ENCODE measurements around the gene EEF1A1.
"Not testable (repeated sequence)": the region's sequence is repeated elsewhere in the genome, so short reads cannot be mapped to it uniquely, and the experiment has no call there.

Gene EEF1A1

GRCh38 chr6:73534628-73535027 is 13.8 kb upstream of the EEF1A1 start:
- DNase-seq: no peak

- no peak for DNase-seq
Measured at GRCh38 chr6:73532293-73532692, 11.5 kb upstream of the EEF1A1 start.

DNA sequence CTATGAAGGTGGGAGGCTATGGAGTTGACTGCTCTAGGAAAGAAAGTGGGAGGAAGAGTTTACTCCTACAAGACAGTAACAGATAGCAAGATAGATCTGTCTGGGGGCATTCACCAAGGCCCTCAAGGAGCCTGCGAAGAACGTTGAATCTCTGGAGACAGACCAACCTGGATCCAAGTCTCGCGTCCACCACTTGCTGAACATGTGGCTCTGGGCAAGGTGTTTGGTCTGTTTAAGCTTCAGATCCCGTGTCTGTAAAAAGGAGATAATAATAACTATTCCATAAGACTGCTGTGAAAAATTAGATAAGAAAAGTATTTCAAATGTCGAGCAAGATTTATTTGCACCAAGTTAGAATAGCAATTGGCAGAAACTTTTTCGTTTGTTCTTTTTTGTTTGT is 8.1 kb upstream of the EEF1A1 start:
- no peak for DNase-seq

DNA sequence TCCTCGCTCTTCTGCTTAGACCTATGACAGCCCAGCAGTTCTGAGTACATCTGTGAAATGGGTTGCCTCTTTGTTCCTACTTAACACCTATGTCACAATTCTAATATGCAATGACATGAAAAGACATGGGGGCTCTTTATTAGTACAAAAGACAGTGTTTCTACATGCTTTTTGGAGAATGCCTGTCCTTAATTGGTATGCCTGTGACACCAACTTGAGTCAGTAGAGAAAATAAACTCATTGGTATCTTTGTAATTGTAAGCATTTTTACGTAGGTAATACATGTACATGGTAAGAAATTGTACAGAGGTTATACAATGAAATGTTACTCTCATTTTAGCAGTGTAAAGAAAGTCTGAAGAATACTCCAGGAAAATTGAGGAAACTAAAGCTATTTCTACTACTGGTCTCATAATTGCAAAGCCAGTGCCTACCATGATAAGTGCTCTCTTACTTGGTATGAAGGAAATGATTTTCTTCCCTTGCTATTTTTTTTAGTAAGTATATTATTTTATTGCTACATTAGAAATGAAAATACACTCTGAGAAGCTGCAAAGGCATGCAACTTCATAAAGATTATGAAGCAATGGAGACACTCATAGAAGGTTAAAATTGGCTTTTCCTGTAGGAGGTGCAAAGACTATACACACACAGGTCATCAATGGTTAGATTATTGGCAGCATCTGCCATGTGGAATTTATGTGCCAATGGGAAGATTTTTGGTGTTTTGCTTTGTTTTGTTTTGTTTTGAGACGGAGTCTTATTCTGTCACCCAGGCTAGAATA is 4.9 kb upstream of the EEF1A1 start:
- no peak for DNase-seq

GRCh38 chr6:73523434-73524123 is 2.7 kb upstream of the EEF1A1 start:
- DNase-seq: peak; percentile 83

- DNase-seq: peak; percentile 96
Measured at GRCh38 chr6:73521351-73521985, 636 bp upstream of the EEF1A1 start.

- DNase-seq: peak; percentile 89
Measured at GRCh38 chr6:73519926-73520687, 725 bp downstream of the EEF1A1 start.

DNA sequence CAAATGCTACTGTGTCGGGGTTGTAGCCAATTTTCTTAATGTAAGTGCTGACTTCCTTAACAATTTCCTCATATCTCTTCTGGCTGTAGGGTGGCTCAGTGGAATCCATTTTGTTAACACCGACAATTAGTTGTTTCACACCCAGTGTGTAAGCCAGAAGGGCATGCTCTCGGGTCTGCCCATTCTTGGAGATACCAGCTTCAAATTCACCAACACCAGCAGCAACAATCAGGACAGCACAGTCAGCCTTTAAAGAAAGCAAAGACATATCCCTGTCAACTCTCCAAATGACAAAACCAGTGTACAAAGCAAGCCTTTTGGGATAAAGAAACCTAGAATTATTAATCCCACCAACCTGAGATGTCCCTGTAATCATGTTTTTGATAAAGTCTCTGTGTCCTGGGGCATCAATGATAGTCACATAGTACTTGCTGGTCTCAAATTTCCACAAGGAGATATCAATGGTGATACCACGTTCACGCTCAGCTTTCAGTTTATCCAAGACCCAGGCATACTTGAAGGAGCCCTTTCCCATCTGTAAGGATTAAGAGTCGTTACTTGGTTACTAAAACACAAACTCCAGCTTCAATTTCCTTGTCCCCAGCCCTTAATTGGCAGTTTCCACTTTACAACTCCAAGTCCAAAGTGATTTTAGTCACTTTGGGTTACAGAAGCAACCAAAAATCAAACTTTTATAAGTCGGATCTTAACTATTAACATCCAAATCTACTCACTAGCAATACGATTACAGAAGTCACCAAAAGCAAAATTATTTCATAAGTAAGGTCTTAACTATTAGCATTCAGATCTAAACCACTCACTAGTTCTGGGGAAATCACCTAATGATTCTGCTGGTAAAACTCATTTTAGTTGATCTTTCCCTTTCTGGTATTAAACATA is 1.6 kb downstream of the EEF1A1 start:
- not testable (repeated sequence) for DNase-seq

GRCh38 chr6:73518100-73518981 is 2.5 kb downstream of the EEF1A1 start:
- DNase-seq: not testable (repeated sequence)

DNA sequence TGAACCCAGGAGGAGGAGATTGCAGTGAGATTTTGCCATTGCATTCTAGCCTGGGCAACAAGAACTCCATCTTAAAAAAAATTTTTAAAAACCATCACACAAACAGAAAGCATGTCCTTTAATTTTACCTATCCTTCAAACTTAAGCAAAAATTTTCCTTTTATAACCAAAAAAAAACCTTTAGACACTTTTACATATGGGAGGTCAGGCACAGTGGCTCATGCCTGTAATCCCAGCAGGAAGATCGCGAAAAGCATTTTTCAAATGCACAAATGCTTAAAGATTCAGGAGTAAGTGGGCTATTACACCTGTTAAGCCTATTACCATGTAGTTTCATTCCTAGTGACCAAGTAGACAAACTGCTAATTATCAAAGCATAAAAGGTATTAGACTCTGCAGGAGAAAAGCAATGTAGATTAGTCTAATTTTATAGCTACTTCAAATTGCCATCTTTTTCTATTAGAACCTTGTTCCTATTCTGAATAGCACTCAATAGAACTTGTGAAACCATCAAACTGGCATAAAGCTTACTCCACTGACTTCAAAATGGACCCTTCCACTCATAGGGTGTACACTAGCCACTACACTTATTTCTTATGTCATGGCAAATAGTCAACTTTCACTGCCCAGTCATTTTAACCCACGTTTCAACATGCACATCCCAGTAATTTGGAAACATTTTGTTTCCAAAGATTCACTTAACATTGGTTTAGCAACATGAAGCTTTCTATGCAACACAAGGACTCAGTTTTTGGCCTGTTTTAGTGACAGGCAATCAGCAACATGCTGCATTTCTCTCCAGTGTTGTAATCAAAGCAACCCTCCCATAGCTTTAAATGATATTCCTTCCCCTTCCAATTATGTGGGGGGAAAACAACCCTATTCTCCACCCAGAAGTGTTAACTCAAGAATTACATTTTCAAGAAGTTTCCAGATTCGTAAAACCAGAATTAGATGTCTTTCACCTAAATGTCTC is 4.0 kb downstream of the EEF1A1 start:
- DNase-seq: no peak

GRCh38 chr6:73515204-73515655 is 5.6 kb downstream of the EEF1A1 start:
- DNase-seq: no peak

GRCh38 chr6:73514746-73515110 is 6.1 kb downstream of the EEF1A1 start:
- no peak for DNase-seq

GRCh38 chr6:73513496-73513854 is 7.4 kb downstream of the EEF1A1 start:
- DNase-seq: no peak

GRCh38 chr6:73511796-73512195 is 9.0 kb downstream of the EEF1A1 start:
- DNase-seq: no peak

- DNase-seq: no peak
Measured at GRCh38 chr6:73509851-73510250, 11.0 kb downstream of the EEF1A1 start.

- no peak for DNase-seq
Measured at GRCh38 chr6:73508776-73509175, 12.1 kb downstream of the EEF1A1 start.

DNA sequence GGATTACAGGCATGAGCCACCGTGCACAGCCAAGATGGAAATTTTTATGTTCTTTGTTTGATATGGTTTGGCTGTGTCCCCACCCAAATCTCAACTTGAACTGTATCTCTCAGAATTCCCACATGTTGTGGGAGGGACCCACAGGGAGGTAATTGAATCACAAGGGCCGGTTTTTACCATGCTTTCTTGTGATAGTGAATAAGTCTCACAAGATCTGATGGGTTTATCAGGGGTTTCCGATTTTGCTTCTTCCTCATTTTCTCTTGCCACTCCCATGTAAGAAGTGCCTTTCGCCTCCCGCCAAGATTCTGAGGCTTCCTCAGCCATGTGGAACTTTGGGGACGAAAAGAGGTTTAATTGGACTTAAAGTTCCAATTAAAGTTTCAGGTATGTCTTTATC is 14.6 kb downstream of the EEF1A1 start:
- no peak for DNase-seq

DNA sequence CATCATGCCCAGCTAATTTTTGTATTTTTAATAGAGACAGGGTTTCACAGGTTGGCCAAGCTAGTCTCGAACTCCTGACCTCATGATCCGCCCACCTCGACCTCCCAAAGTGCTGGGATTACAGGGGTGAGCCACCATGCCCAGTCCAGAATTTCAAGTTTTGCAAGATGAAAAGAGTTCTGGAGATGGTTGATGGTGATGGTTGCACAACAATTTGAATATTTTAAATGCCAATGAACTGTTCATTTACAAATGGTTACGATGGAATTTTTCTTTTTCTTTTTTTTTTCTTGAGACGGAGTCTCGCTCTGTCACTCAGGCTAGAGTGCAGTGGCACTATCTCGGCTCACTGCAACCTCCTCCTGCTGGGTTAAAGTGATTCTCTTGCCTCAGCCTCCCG is 15.1 kb downstream of the EEF1A1 start:
- not testable (repeated sequence) for DNase-seq

DNA sequence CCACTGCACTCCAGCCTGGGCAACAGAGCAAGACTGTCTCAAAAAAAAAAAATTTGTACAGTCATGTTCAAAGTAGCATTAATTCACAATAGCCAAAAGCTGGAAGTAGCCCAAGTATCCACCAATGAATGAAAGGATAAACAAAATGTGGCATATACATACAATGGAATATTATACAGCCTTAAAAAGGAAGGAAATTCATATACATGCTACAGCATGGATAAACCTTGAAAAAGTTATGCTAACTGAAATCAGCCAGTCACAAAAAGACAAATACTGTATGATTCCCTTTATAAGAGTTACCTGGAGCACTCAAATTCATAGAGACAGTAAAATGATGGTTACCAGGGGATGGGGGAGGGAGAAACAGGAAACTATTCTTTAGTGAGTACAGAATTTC is 15.7 kb downstream of the EEF1A1 start:
- no peak for DNase-seq

- DNase-seq: no peak
Measured at GRCh38 chr6:73504160-73504559, 16.7 kb downstream of the EEF1A1 start.
